ENCODE results near the gene CACNA1A.
A peak's percentile ranks its signal among the peaks of the same experiment; 100 is the strongest.
"Not testable (repeated sequence)": the region's sequence is repeated elsewhere in the genome, so short reads cannot be mapped to it uniquely, and the experiment has no call there.

CACNA1A gene

DNA sequence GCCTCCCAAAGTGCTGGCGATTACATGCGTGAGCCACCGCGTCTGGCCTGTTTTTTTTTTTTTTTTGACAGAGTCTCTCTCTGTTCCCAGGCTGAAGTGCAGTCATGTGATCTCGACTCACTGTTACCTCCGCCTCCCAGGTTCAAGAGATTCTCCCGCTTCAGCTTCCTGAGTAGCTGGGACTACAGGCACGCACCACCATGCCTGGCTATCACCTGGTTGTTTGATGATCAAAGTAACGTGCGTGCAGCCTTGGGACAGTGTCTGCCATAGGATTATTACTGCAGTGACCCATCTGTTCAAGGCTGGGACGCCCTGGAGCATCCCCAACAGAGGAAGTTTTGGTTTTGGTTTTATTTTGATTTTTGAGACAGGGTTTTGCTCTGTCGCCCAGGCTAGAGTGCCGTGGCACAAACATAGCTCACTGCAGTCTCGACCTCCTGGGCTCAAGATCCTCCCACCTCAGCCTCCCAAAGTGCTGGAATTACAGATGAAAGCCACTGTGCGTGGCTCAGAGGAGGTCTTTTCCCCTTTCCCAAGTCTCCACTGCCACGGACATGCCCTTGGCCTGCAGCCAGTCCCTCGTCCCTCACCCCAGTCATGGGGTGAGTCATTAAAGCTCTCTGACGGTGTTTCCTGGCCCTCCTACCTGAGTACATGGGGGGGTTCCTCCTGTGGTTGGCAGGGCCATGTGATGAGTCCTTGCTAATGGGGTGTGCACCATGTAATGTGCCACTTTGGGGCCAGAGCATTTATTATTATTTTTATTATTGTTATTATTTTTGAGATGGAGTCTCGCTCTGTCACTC, 290.5 kb downstream of the CACNA1A start:
- peak; percentile 67 for DNase-seq

DNA sequence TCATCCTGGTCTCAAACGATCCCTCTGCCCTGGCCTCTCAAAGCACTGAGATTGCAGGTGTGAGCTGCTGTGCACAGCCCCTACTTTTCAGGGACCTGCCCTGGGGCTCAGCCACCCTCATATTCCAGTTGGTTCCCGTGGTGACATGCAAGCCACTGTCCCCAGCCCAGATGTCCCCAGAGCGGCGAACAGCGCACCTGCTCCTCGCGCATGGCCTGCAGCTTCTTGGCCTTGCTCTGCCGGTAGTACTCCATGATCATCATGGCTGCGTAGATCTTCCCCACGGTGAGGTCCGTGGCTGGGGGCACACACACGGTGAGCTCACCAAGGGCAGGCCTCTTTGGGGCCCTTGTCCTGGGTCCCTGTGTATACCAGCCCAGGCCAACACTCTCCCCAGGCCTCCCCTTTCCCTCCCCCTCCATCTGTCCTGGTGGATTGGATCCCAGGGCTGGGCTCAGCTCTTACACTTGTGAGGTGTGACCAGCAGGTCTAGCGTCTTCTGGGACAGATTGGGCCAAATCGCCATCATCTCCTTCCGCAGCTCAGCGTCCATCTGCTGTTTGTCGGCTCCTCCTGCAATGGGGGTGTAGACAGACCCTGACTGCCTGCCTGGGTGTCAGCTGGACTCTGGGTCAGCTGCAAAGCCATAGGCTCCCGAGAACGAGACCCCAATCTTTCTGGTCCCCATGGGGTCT, 292.1 kb downstream of the CACNA1A start:
- no peak for DNase-seq

DNA sequence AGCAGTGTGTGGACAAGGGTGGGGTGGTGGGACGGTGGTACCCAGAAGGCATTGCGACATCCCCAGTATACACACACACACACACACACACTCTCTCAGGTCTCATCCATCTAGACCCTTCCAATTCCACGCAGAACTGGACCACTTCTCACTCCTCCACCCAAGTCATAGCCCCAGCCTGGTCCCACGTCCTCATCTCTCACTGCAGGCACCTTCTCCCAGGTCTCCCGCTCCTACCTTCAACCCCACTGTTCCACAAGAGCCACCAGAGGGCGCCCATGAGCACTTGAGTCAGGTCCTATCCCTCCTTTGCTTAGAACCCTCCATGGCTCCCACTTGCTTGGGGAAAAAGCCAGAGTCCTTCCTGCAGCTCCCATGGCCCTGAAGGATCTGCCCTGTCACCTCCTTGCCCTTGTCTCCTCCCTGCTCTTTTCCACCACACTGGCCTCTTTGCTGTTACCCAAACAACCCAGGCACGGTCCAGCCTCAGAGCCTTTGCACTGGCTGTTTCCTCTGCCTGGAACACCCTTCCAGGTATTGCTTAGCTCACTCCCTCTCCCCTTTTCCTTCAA, 293.4 kb downstream of the CACNA1A start:
- no peak for DNase-seq

DNA sequence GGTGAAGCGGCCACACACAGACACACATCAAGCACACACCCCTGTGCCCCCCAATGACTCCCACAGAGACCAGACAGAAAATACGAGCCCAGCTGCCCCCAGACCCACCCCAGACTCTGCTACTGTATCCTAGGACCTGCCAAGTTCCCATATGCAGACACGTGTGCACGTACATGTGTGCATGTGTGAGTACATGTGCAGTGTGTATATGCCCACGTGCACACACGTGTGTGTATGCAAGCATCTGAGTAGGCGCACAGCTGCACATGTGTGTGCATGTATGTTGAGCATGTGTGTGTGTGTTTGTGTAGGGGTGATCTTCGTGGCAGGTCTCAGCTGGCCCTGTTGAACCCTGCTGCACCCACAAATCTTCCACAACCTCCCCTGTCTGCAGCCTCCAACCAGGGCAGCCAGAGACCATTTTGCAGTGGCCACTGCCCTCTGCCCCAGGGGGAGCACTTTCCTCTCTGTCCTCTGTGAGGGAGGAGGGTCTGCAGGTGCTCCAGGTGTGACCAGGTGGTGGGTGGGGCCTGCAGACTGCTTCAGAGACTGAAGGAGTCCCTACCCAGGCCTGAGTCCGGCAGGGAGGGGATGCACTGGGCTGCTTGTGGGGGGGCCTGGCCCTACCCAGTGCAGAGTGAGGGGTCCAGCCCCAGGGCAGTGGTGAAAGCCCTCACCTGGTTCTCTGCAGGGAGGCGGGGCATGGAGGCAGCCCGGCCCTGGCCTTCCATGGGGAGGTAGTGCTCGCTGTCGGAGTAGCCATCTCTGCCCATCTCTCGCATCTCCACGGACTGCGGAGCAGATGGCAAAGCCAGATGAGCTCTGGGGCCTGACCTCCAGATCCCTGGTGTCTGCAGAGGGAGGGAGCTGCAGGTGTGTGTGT, 294.6 kb downstream of the CACNA1A start:
- DNase-seq, result no peak

DNA sequence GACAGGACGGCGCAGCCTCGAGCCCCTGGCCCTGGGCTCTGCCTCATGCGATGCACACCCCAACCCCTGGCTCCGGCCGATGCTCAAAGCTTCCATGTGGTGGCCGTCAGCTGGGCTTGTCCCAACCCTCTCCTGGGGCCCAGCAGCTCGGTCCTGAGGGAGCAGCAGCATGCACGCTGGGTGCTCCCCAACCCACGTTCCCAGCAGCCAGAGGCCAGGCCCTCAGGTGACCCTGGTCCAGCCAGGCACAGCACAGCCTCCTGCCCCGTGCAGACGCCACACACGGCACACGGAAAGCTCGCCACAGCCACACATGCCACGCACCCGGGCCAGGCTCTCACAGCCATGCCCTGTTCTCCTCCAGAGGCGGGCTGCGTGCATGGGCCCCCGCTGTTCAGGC, 295.3 kb downstream of the CACNA1A start:
- no peak for DNase-seq

DNA sequence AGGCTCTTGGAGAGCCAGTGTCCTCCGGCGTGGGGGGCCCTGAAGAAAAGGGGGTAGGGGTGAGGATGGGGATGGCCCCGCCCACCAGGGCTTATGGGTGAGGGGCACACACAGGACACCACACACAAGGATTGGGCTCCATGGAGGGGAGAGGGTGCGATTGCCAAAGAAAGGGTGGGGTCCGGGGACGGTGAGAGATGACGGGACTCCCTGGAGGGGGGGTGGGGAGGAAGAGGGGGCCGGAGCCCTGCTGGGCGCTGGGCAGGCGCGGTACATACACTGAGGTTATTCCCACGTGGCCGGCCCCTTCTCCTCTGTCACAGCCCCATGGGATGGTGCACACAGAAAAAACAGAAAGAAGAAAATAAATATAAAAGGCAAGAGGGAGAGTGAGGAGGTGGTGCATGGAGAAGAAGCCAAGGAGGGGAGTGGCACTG, 295.9 kb downstream of the CACNA1A start:
- no peak for DNase-seq

DNA sequence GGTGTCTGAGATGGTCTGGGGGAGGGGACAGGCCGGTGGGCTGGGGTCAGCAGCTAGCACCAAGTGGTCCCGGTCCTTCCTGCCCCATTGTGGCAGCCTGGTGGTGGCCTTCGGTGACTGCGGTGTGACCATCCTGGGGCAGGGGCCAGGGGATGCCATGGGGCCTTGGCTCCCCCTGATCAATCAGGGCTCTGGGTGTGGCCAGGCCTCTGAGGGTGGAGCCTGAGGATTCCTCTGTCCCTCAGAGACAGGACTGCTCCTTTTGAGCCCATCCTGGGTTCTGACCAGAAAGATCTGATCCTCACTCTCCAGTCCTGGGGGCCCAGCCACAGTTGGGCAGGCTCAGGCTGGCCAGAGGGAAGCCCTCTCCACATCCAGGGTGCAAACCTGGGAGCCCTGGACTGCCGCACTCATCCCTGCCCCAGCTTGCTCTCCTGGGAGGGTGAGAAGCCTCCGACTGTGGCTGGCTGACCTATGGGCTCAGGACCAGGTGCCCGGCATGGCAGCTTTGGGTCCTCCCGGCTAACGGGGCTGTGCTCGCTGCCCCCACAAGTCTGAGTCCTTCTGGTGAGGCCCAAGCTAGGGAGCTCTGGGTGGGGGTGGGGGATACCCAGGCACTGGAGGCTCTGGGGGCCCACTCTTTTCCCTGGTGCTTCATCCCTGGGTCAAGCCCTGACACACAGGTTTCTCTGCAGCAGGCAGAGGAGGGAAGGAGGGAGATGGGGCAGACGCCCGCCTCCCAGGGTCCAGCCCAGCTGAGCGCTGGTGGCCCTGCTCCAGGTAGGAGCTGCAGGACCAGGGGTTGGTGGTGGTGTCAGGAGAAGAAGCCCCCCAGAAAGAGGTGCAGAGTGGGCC, 296.6 kb downstream of the CACNA1A start:
- no peak for DNase-seq

DNA sequence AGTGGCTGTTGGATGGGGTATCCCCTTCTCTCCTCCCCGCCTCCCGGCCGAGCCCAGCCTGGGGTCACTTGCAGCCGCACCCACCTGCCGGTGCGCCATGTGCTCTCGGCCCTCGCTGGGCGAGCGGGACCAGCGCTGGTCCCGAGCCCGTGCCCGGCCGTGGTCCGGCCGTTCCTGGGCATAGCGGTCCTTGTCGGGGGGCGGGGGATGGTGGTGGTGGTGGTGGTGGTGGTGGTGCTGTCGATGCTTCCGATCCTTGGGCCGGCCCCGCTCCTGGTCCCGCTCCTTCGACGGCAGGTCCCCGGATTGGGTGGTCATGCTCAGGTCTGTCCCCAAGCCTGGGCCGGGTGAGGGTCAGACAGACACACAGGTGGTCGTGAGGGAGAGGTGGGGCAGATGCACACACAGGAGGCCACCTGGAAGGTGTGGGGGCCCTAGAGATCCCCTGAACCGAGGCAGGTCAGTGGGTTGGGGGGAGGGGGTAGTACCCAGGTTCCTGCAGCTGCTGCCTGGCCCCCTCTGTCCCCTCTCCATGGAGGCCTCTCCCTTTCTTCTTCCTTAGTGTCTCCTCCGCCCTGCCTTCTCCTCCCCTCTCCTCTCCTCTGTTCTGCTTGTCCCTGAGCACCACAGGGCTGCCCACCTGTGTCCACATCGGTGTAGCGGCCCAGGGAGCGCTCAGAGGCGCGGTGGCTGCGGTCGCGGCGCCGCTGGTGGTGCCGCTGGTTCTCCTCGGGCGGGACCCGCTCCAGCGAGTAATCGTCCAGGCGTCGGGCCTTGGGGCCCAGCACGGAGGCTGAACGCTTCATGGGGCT, 297.4 kb downstream of the CACNA1A start:
- no peak for DNase-seq

DNA sequence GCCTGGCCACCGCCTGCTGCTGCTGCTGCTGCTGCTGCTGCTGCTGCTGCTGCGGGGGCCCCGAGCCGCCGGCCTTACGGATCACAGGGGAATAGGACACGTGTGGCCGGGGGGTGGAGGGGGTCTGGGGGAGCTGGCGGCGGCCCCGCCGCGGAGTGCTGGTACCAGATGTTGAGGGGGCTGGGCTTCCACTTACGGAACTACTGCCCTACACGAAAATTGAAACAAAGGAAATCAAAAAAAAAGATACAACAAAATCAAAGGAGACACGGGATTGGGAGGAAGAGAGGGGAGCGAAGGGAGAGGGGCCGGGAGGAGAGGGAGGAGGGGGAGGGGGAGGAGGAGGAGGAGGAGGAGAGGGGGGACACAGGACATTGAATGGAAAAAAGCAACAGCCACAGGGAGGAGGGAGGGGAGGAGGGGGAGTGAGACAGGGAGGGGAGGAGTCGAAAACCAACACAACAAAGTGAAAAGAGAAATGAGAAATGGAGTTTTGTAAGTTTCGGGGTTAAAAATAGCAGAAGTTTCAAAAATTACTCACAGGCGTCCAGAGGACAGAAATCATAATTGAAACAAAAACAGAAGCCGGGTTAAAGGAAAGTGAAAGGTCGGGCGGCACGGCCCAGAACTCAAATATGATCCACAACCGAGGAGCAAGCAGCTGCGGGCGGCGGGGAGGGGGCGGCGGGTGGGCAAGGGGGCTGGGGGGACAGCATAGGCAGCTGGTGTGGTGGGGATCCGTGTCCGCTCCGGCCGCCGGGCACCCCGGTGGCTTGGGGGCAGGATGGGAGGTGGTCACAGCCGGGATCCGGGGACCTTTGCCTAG, 298.2 kb downstream of the CACNA1A start:
- DNase-seq, result no peak

DNA sequence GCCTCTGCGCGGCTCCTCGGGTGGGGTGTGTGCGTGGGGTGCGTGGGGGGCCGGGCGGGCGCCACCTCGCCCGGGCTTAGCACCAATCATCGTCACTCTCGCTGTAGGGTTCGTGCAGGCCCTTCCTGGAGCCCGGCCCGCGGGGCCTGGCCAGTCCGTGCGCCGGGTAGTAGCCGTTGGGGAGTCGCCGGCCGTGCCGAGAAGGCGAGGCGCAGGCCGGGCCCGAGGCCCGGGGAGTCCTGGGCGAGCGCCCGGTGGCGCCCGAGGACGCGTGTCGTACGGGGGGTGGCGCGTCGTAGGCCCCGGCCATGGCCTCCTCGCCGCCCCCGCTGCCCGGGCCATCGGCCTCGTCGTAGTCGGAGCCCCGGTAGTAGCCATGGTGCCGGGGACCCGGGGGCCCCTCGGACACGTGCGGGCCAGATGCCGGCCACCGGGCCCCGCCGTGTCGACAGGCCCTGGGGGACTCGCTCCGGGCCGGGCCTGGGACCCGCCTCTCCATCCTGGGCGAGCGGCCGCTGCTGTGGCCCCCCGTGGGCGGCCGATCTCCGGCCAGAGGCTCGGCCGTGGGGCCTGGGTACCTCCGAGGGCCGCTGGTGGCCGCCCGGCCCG, 298.9 kb downstream of the CACNA1A start:
- no peak for DNase-seq

DNA sequence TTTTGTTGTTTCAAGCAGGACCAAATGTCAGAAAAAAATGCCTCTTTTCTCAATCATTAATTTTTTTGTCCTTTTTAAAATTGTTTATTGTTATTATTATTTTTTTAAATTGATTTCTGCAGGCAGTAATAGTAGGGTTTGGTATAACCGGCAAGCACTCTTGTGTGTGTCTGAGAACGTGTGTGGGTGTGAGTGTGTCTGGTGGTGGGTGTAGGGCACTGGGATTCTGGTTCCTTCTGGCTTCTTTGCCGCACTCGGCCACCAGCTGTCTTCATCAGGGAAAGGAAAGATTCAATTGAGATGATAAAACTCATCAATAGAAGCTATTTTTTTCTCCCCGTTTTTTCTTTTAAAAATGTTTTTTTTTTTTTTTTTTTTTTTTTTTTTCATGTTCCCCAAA, 299.7 kb downstream of the CACNA1A start:
- DNase-seq, result no peak

DNA sequence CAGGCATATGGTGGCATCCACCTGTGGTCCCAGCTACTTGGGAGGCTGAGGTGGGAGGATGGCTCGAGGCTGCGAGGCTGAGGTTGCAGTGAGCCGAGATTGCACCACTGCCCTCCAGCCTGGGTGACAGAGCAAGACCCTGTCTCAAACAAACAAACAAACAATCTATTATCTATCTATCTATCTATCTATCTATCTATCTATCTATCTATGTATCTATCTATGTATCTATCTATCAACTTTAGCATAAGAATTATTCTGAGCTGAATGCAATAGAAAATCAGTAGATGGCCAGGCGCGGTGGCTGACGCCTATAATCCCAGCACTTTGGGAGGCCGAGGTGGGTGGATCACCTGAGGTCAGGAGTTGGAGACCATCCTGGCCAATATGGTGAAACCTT, 304.2 kb downstream of the CACNA1A start:
- not testable (repeated sequence) for DNase-seq

DNA sequence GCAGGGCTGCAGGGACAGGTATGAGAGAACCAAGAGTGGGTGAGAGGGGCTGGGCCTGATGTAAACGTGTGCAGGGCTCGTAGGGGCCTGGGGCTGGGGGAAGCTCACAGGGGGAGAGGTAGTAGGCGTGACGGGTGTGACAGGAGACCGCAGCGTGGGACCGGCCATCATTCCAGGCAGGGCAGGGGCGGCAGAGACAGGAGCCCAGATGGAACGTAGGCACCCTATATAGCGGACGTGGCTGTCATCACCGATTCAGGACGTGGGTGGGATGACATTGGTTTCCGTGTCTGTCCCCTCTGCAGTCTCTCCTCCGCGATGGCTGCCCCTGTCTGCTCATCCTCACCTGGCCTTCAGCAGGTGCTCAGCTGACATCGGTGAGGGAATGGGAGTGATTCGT, 307.6 kb downstream of the CACNA1A start:
- no peak for DNase-seq

DNA sequence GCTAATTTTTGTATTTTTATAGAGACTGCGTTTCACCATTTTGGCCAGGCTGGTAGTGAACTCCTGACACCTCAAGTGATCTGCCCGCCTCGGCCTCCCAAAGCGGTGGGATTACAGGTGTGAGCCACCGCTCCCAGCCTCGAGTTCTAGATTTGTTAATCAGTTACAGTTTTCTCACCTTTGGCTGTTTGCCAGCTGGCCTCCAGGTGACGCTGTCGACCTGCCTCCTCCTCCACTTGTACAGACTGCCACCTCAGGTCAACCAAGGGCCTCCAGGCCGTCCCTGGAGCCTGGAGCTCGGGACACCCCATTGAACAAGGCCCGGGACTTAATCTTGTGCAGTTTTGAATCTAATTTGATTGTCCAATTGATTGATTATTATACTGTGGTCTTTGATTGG, 310.6 kb downstream of the CACNA1A start:
- no peak for DNase-seq

DNA sequence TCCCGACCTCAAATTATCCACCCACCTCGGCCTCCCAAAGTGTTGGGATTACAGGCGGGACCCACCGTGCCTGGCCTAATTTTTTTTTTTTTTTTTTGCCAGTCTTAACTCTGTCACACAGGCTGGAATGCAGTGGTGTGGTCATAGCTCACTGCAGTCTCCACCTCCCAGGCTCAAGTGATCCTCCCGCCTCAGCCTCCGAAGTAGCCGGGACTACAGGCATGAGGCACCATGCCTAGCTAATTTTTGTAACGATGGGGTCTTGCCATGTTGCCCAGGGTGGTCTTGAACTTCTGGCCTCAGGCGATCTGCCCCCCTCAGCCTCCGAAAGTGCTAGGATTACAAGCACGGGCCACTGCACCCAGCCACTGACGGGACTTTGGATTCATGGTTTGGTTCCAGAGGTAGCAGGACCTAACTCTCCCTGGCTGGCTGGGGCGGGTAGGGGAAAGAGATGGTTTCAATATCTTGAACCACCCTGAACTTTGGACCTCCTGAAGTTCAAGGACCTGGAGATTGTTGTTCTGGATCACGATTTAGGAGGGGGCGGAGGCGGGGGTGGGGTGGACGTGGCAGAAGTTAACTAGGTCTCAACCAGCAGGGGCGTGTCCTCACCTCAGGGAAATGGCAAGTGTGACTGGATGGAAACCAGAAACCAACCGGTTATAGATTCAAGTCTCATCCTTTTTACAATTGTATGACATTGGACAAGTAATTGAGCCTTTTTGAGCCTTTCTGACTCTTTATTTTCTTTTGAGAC, 315.3 kb downstream of the CACNA1A start:
- DNase-seq, result no peak

DNA sequence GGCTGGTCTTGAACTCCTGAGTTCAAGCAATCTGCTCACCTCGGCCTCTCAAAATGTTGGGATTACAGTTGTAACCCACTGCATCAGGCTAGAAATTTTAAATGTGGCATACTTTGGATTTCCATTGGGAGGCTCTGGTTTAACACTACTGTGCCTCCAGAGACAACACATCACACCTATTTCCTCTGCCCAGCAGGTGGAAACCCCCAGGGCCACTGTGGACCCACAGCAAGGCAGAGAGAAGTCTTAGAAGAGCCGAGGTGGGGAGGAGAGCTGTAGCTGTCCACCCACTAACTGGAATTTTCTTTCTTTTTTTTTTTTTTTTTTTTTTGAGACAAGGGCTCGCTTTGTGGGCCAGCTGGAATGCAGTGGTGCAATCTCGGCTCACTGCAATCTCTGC, 316.7 kb downstream of the CACNA1A start:
- DNase-seq, result no peak

DNA sequence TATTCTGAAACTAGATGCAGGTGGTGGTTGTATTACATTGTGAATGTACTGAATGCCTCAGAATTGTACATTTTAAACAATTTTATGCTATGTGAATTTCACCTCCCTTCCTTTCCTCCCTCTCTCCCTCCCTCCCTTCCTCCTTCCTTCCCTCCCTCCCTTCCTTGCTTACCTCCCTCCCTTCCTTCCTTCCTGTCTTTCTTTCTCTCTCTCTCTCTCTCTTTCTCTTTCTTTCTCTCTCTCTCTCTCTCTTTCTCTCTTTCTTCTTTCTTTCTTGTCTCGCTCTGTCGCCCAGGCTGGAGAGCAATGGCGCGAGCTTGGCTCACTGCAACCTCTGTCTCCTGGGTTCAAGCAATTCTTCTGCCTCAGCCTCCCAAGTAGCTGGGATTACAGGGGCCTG, 318.9 kb downstream of the CACNA1A start:
- DNase-seq, result no peak

DNA sequence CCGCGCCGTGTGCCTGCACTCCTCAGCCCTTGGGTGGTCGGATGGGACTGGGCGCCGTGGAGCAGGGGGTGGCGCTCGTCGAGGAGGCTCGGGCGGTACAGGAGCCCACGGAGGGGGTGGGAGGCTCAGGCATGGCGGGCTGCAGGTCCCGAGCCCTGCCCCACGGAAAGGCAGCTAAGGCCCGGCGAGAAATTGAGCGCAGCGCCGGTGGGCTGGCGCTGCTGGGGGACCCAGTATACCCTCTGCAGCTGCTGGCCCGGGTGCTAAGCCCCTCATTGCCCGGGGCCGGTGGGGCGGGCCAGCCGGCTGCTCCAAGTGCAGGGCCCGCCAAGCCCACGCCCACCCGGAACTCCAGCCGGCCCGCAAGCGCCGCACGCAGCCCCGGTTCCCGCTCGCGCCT, 319.6 kb downstream of the CACNA1A start:
- not testable (repeated sequence) for DNase-seq
